PC-3 (cell line): ENCODE data around the gene METTL16. TPM values are rescaled to one million over a fixed set of nuclear protein-coding genes. Genes with fewer than 3 reads are reported as not detected.

Experiments used
- ATAC-seq: fragments of 200-7000 bp; cut with Tn5 transposase; 2 replicates; pipeline ENCODE4 v1.9.1; 2020; ENCODE audit warnings: mild to moderate bottlenecking, moderate library complexity
- BruUV-seq: library from RNA; stranded (reverse); fragments of 400-500 nt; replicated peaks from 2 replicates; lab custom pipeline; 2021; lab: Mats Ljungman, UMichigan
- CTCF ChIA-PET: fragments of 300-600 bp; sonication (Branson Sonifier 250); formaldehyde crosslinking; loops from one replicate; lab custom pipeline; 2022; ENCODE audit warnings: antibody characterized with exemption; lab: Charles Lee
- POLR2A ChIA-PET: fragments of 300-600 bp; sonication (Branson Sonifier 250); formaldehyde crosslinking; loops from one replicate; lab custom pipeline; 2022; ENCODE audit warnings: antibody characterized with exemption; ENCODE audit not compliant: unreplicated experiment; lab: Charles Lee
- DNase-seq: peaks from one replicate; pipeline ENCODE4 v3.0.0-alpha.2; 2015
- H2AFZ ChIP-seq: fragments of 300-600 bp; sonication (generic); 2 replicates; pipeline ENCODE4 v1.6.0; 2016; ENCODE audit warnings: antibody characterized with exemption, low read length
- H3F3A ChIP-seq: fragments of 300-600 bp; sonication (generic); one replicate; pipeline ENCODE4 v1.6.0; 2017; ENCODE audit warnings: antibody characterized with exemption, low read length, control low read depth, mild to moderate bottlenecking; ENCODE audit not compliant: unreplicated experiment
- H3K27ac ChIP-seq: fragments of 300-600 bp; sonication (generic); 2 replicates; pipeline ENCODE4 v1.5.1; 2016; ENCODE audit warnings: mild to moderate bottlenecking, low read length
- H3K27me3 ChIP-seq: fragments of 300-600 bp; sonication (generic); 2 replicates; pipeline ENCODE4 v1.6.1; 2016; ENCODE audit warnings: low read length, mixed read lengths
- H3K36me3 ChIP-seq: fragments of 300-600 bp; sonication (generic); 2 replicates; pipeline ENCODE4 v1.6.1; 2016; ENCODE audit warnings: low read depth, mixed run types, low read length, mixed read lengths
- H3K4me1 ChIP-seq: fragments of 300-600 bp; sonication (generic); 2 replicates; pipeline ENCODE4 v1.5.1; 2016; ENCODE audit warnings: low read length; ENCODE audit not compliant: insufficient read depth
- H3K4me2 ChIP-seq: fragments of 300-600 bp; sonication (generic); 2 replicates; pipeline ENCODE4 v1.6.0; 2016; ENCODE audit warnings: low read length
- H3K4me3 ChIP-seq: fragments of 300-600 bp; sonication (generic); 2 replicates; pipeline ENCODE4 v1.5.1; 2016; ENCODE audit warnings: mild to moderate bottlenecking, low read length, mixed read lengths
- H3K79me2 ChIP-seq: fragments of 300-600 bp; sonication (generic); 2 replicates; pipeline ENCODE4 v1.6.1; 2017; ENCODE audit warnings: low read length, mixed read lengths
- H3K9ac ChIP-seq: fragments of 300-600 bp; sonication (generic); 2 replicates; pipeline ENCODE4 v1.6.0; 2016; ENCODE audit warnings: mild to moderate bottlenecking, low read length
- H3K9me2 ChIP-seq: fragments of 300-600 bp; sonication (generic); replicated peaks from 2 replicates; pipeline ENCODE4 v1.6.1; 2016; ENCODE audit warnings: mixed run types, low read length, mixed read lengths
- H3K9me3 ChIP-seq: fragments of 300-600 bp; sonication (generic); 2 replicates; pipeline ENCODE4 v1.6.1; 2016; ENCODE audit warnings: low read length, mixed read lengths
- H4K20me1 ChIP-seq: fragments of 300-600 bp; sonication (generic); 2 replicates; pipeline ENCODE4 v1.6.1; 2016; ENCODE audit warnings: low read length, mixed read lengths
- CTCF ChIP-seq: fragments of 300-600 bp; sonication (generic); conservative IDR thresholded peaks from 2 replicates; pipeline ENCODE4 v1.5.1; 2017; ENCODE audit warnings: antibody characterized with exemption, low read depth, mild to moderate bottlenecking, low read length
- EZH2 ChIP-seq: fragments of 300-600 bp; sonication (generic); IDR thresholded peaks from one replicate; pipeline ENCODE4 v1.6.1; 2017; ENCODE audit warnings: antibody characterized with exemption, mild to moderate bottlenecking, low read length; ENCODE audit not compliant: unreplicated experiment
- EZH2phosphoT487 ChIP-seq: fragments of 300-600 bp; sonication (generic); IDR thresholded peaks from 2 replicates; pipeline ENCODE4 v1.6.1; 2018; ENCODE audit warnings: mild to moderate bottlenecking, antibody characterized with exemption, low read length, borderline replicate concordance
- intact Hi-C: fragments of 100-400 bp; cut with micrococcal nuclease; formaldehyde crosslinking; loops from 2 replicates; pipeline ENCODE4 v1.9.0; 2023
- total RNA-seq: library from RNA; depleted of rRNA; stranded (reverse); fragments of >200 nt; gene quantifications from 2 replicates; pipeline ENCODE4 v1.2.3, GENCODE V29; 2014

The METTL16 gene
- total RNA-seq, 1 experiment from 2014 or later, result 20.8 TPM

GRCh38 chr17:2547176-2547575, 35.5 kb upstream of the METTL16 start:
- no peak overlapping the region for H2AFZ ChIP-seq
- no peaks in the 10 kb centered on the region for H3F3A ChIP-seq
- no peaks in the 10 kb centered on the region for H3K9me2 ChIP-seq
- no peaks in the 10 kb centered on the region for H4K20me1 ChIP-seq
- intact Hi-C loops, result no loop called here
- H3K9ac ChIP-seq, result no peak overlapping the region
- no TSS peak for BruUV-seq
- TF ChIP-seq EZH2phosphoT487 (no peak), EZH2 (no peak), CTCF (no peak)
- no peak overlapping the region for H3K4me3 ChIP-seq
- no peaks in the 10 kb centered on the region for H3K79me2 ChIP-seq
- no peak overlapping the region for H3K27ac ChIP-seq
- H3K27me3 ChIP-seq, result no peaks in the 10 kb centered on the region
- no peaks in the 10 kb centered on the region for H3K4me1 ChIP-seq
- DNase-seq, result peak; percentile 52
- ATAC-seq, result peak; percentile 73
- POLR2A ChIA-PET, result no interaction called here
- CTCF ChIA-PET, result no interaction called here
- no peaks in the 10 kb centered on the region for H3K36me3 ChIP-seq
- peak overlapping the region; percentile 41 for H3K4me2 ChIP-seq
- H3K9me3 ChIP-seq, result no peaks in the 10 kb centered on the region

- BruUV-seq, result no TSS peak
- no peaks in the 10 kb centered on the region for H3F3A ChIP-seq
- no peak overlapping the region for H3K4me2 ChIP-seq
- intact Hi-C loops, result no loop called here
- ChIA-PET POLR2A (no interaction called here), CTCF (no interaction called here)
- ATAC-seq (no peak), DNase-seq (no peak)
- no peaks in the 10 kb centered on the region for H3K27me3 ChIP-seq
- no peaks in the 10 kb centered on the region for H3K9me2 ChIP-seq
- TF ChIP-seq EZH2 (no peak), EZH2phosphoT487 (no peak), CTCF (no peak)
- no peaks in the 10 kb centered on the region for H3K79me2 ChIP-seq
- H2AFZ ChIP-seq, result no peak overlapping the region
- no peaks in the 10 kb centered on the region for H3K36me3 ChIP-seq
- H3K27ac ChIP-seq, result no peak overlapping the region
- H3K9ac ChIP-seq, result no peak overlapping the region
- H3K4me1 ChIP-seq, result no peaks in the 10 kb centered on the region
- H3K9me3 ChIP-seq, result no peaks in the 10 kb centered on the region
- no peaks in the 10 kb centered on the region for H4K20me1 ChIP-seq
- no peak overlapping the region for H3K4me3 ChIP-seq
Observed at GRCh38 chr17:2545393-2545792, 33.7 kb upstream of the METTL16 start.

GRCh38 chr17:2542456-2542855, 30.8 kb upstream of the METTL16 start:
- ATAC-seq (no peak), DNase-seq (no peak)
- Histone ChIP-seq H3F3A (no peaks in the 10 kb centered on the region), H3K4me1 (no peaks in the 10 kb centered on the region), H2AFZ (no peak overlapping the region), H3K9me2 (no peaks in the 10 kb centered on the region), H3K4me2 (no peak overlapping the region), H3K27ac (no peak overlapping the region), H3K9ac (no peak overlapping the region), H3K36me3 (no peaks in the 10 kb centered on the region), H4K20me1 (no peaks in the 10 kb centered on the region), H3K4me3 (no peak overlapping the region), H3K9me3 (no peaks in the 10 kb centered on the region), H3K79me2 (no peaks in the 10 kb centered on the region), H3K27me3 (no peaks in the 10 kb centered on the region)
- ChIA-PET CTCF (no interaction called here), POLR2A (no interaction called here)
- no peak for TF ChIP-seq EZH2phosphoT487
- no peak for TF ChIP-seq EZH2
- TF ChIP-seq CTCF, result no peak
- intact Hi-C loops, result no loop called here
- BruUV-seq, result no TSS peak
